Measurements from ENCODE around the gene LDLRAP1.

The LDLRAP1 gene

GRCh38 chr1:25579292-25580252 is 36.2 kb downstream of the LDLRAP1 start:
- Histone ChIP-seq H3K27me3 (ENCODE audit: control insufficient read depth, low read length) (no peaks in the 10 kb centered on the region), H3K27ac (ENCODE audit: low read depth, low read length) (no peak overlapping the region), H3K4me1 (ENCODE audit: control insufficient read depth, low read length) (peaks cover 19% of the 10 kb centered on the region), H3K79me2 (ENCODE audit: control insufficient read depth, low read length) (no peaks in the 10 kb centered on the region), H3K9me2 (replicated peaks; ENCODE audit: control insufficient read depth, low read length) (no peaks in the 10 kb centered on the region), H3K9me3 (ENCODE audit: control insufficient read depth, insufficient read depth, low read length) (no peaks in the 10 kb centered on the region), H3K36me3 (ENCODE audit: control insufficient read depth, low read length) (no peaks in the 10 kb centered on the region), H3F3A (ENCODE audit: control insufficient read depth, insufficient read depth) (peaks cover 10% of the 10 kb centered on the region), H3K4me2 (ENCODE audit: low read length) (no peak overlapping the region), H3K4me3 (ENCODE audit: low read length) (no peak overlapping the region), H4K20me1 (ENCODE audit: control insufficient read depth, insufficient read depth, low read depth, low read length) (no peaks in the 10 kb centered on the region)
- TF ChIP-seq CTCF (IDR thresholded peaks at IDR 0.05; ENCODE audit: low read depth, low read length, poor library complexity, severe bottlenecking), result no peak
- no peak for TF ChIP-seq EZH2phosphoT487 (IDR thresholded peaks at IDR 0.05; ENCODE audit: borderline replicate concordance, low read length)

- H3K9me3 ChIP-seq (ENCODE audit: control insufficient read depth, insufficient read depth, low read length), result no peaks in the 10 kb centered on the region
Observed at GRCh38 chr1:25580927-25581326, 37.5 kb downstream of the LDLRAP1 start.

GRCh38 chr1:25581764-25582163 is 38.4 kb downstream of the LDLRAP1 start:
- Histone ChIP-seq H3K9me3 (ENCODE audit: control insufficient read depth, insufficient read depth, low read length) (no peaks in the 10 kb centered on the region), H3K9me2 (replicated peaks; ENCODE audit: control insufficient read depth, low read length) (no peaks in the 10 kb centered on the region), H3F3A (ENCODE audit: control insufficient read depth, insufficient read depth) (peaks cover 22% of the 10 kb centered on the region), H4K20me1 (ENCODE audit: control insufficient read depth, insufficient read depth, low read depth, low read length) (no peaks in the 10 kb centered on the region), H3K27me3 (ENCODE audit: control insufficient read depth, low read length) (no peaks in the 10 kb centered on the region), H3K27ac (ENCODE audit: low read depth, low read length) (no peak overlapping the region), H3K4me1 (ENCODE audit: control insufficient read depth, low read length) (peaks cover 41% of the 10 kb centered on the region), H3K79me2 (ENCODE audit: control insufficient read depth, low read length) (no peaks in the 10 kb centered on the region), H3K4me3 (ENCODE audit: low read length) (no peak overlapping the region), H3K4me2 (ENCODE audit: low read length) (no peak overlapping the region), H3K36me3 (ENCODE audit: control insufficient read depth, low read length) (no peaks in the 10 kb centered on the region)
- TF ChIP-seq CTCF (IDR thresholded peaks at IDR 0.05; ENCODE audit: low read depth, low read length, poor library complexity, severe bottlenecking), result no peak
- TF ChIP-seq EZH2phosphoT487 (IDR thresholded peaks at IDR 0.05; ENCODE audit: borderline replicate concordance, low read length), result no peak

More at GRCh38 chr1:25580927-25581326, 37.5 kb downstream of the LDLRAP1 start:
- TF ChIP-seq EZH2phosphoT487 (IDR thresholded peaks at IDR 0.05; ENCODE audit: borderline replicate concordance, low read length) (no peak), CTCF (IDR thresholded peaks at IDR 0.05; ENCODE audit: low read depth, low read length, poor library complexity, severe bottlenecking) (peak; percentile 29)
- H3K9me2 ChIP-seq (replicated peaks; ENCODE audit: control insufficient read depth, low read length), result no peaks in the 10 kb centered on the region
- H4K20me1 ChIP-seq (ENCODE audit: control insufficient read depth, insufficient read depth, low read depth, low read length), result no peaks in the 10 kb centered on the region
- no peak overlapping the region for H3K4me2 ChIP-seq (ENCODE audit: low read length)
- H3K4me1 ChIP-seq (ENCODE audit: control insufficient read depth, low read length), result peaks cover 32% of the 10 kb centered on the region
- no peaks in the 10 kb centered on the region for H3K79me2 ChIP-seq (ENCODE audit: control insufficient read depth, low read length)
- no peak overlapping the region for H3K4me3 ChIP-seq (ENCODE audit: low read length)
- H3K36me3 ChIP-seq (ENCODE audit: control insufficient read depth, low read length), result no peaks in the 10 kb centered on the region
- H3K27me3 ChIP-seq (ENCODE audit: control insufficient read depth, low read length), result no peaks in the 10 kb centered on the region
- H3K27ac ChIP-seq (ENCODE audit: low read depth, low read length), result no peak overlapping the region
- peaks cover 21% of the 10 kb centered on the region for H3F3A ChIP-seq (ENCODE audit: control insufficient read depth, insufficient read depth)

Measured in DOHH2 (cell line).